GM23338 (cell line): ENCODE data around the gene TNNI3K. TPM values are rescaled to one million over a fixed set of nuclear protein-coding genes. Genes with fewer than 3 reads are reported as not detected.

ENCODE experiments used
- ATAC-seq: fragments of 200-7000 bp; cut with Tn5 transposase; 3 replicates; pipeline ENCODE4 v1.9.1; 2020
- DNase-seq: peaks from one replicate; pipeline ENCODE4 v3.0.0-alpha.2; 2015; ENCODE audit warnings: low spot score
- H2AFZ ChIP-seq: fragments of 200-600 bp; sonication (generic); 2 replicates; pipeline ENCODE4 v1.8.0; 2016; ENCODE audit warnings: antibody characterized with exemption, mild to moderate bottlenecking, moderate library complexity
- H3F3A ChIP-seq: fragments of 200-600 bp; sonication (generic); replicated peaks from 2 replicates; pipeline ENCODE4 v1.8.0; 2017; ENCODE audit warnings: antibody characterized with exemption, mixed run types, low read depth
- H3K27ac ChIP-seq: fragments of 200-600 bp; sonication (generic); 2 replicates; pipeline ENCODE4 v1.6.1; 2016; ENCODE audit warnings: low read depth
- H3K27me3 ChIP-seq: fragments of 200-600 bp; sonication (generic); 2 replicates; pipeline ENCODE4 v1.8.0; 2016; ENCODE audit warnings: mild to moderate bottlenecking, mixed run types, moderate library complexity; ENCODE audit not compliant: insufficient read depth
- H3K36me3 ChIP-seq: fragments of 200-600 bp; sonication (generic); 2 replicates; pipeline ENCODE4 v1.8.0; 2016; ENCODE audit warnings: mild to moderate bottlenecking; ENCODE audit not compliant: insufficient read depth
- H3K4me1 ChIP-seq: fragments of 200-600 bp; sonication (generic); 2 replicates; pipeline ENCODE4 v1.8.0; 2016; ENCODE audit warnings: mild to moderate bottlenecking, moderate library complexity; ENCODE audit not compliant: insufficient read depth
- H3K4me2 ChIP-seq: fragments of 200-600 bp; sonication (generic); 2 replicates; pipeline ENCODE4 v1.7.1; 2017; ENCODE audit warnings: mixed run types
- H3K4me3 ChIP-seq: fragments of 200-600 bp; sonication (generic); 2 replicates; pipeline ENCODE4 v1.6.1; 2016; ENCODE audit warnings: mixed run types
- H3K79me2 ChIP-seq: fragments of 200-600 bp; sonication (generic); replicated peaks from 2 replicates; pipeline ENCODE4 v1.8.0; 2017; ENCODE audit warnings: mild to moderate bottlenecking; ENCODE audit not compliant: insufficient read depth
- H3K9me2 ChIP-seq: fragments of 200-600 bp; sonication (generic); 2 replicates; pipeline ENCODE4 v1.8.0; 2017; ENCODE audit not compliant: insufficient read depth
- H4K20me1 ChIP-seq: fragments of 200-600 bp; sonication (generic); replicated peaks from 2 replicates; pipeline ENCODE4 v1.8.0; 2017; ENCODE audit warnings: mild to moderate bottlenecking; ENCODE audit not compliant: insufficient read depth
- H3K27ac Mint-ChIP-seq: 2 replicates; pipeline ENCODE4 v1.8.0; 2020; ENCODE audit warnings: inconsistent platforms, mild to moderate bottlenecking, moderate library complexity, mixed read lengths
- H3K27me3 Mint-ChIP-seq: 3 replicates; pipeline ENCODE4 v1.8.0; 2022; ENCODE audit warnings: low read depth, mild to moderate bottlenecking, moderate library complexity, mixed read lengths, inconsistent platforms; ENCODE audit not compliant: insufficient read depth, poor library complexity
- H3K36me3 Mint-ChIP-seq: 3 replicates; pipeline ENCODE4 v1.8.0; 2021; ENCODE audit warnings: low read depth, mild to moderate bottlenecking, inconsistent platforms, moderate library complexity, mixed read lengths
- H3K4me1 Mint-ChIP-seq: 3 replicates; pipeline ENCODE4 v1.8.0; 2020; ENCODE audit warnings: mild to moderate bottlenecking, inconsistent platforms, mixed read lengths
- H3K4me3 Mint-ChIP-seq: 3 replicates; pipeline ENCODE4 v1.8.0; 2021; ENCODE audit warnings: moderate library complexity, mild to moderate bottlenecking, inconsistent platforms, mixed read lengths
- H3K9me3 Mint-ChIP-seq: 3 replicates; pipeline ENCODE4 v1.8.0; 2020; ENCODE audit warnings: moderate library complexity, mild to moderate bottlenecking, inconsistent platforms, mixed read lengths
- CREB1 ChIP-seq: fragments of 250-450 bp; sonication (Bioruptor Pico); IDR thresholded peaks from 2 replicates; pipeline ENCODE4 v1.5.0; 2020; ENCODE audit warnings: low read depth, mild to moderate bottlenecking, moderate library complexity
- CTCF ChIP-seq, 2 experiments: fragments of 200-600 bp in 1 of 2; sonication (generic) in 1 of 2; conservative IDR thresholded peaks; 2 replicates each; pipeline versions ENCODE4 v1.5.1 to v1.6.1; 2016 to 2017; ENCODE audit warnings: antibody characterized with exemption in 2 of 2, low read depth in 2 of 2, mild to moderate bottlenecking in 2 of 2, moderate library complexity in 1 of 2
- EZH2 ChIP-seq: fragments of 200-600 bp; sonication (generic); IDR thresholded peaks from one replicate; pipeline ENCODE4 v1.8.0; 2017; ENCODE audit warnings: antibody characterized with exemption, mild to moderate bottlenecking, low read depth; ENCODE audit not compliant: unreplicated experiment
- EZH2phosphoT487 ChIP-seq: fragments of 200-600 bp; sonication (generic); IDR thresholded peaks from one replicate; pipeline ENCODE4 v1.8.1; 2018; ENCODE audit warnings: antibody characterized with exemption; ENCODE audit not compliant: unreplicated experiment
- JUNB ChIP-seq: IDR thresholded peaks from one replicate; pipeline ENCODE4 v1.6.1; 2016; ENCODE audit warnings: antibody characterized with exemption; ENCODE audit not compliant: unreplicated experiment
- NANOG ChIP-seq: IDR thresholded peaks from 2 replicates; pipeline ENCODE4 v1.6.1; 2016; ENCODE audit warnings: antibody characterized with exemption, borderline replicate concordance
- POLR2AphosphoS5 ChIP-seq: IDR thresholded peaks from 2 replicates; pipeline ENCODE4 v1.6.1; 2016; ENCODE audit warnings: antibody characterized with exemption, low read depth
- STAT1 ChIP-seq: IDR thresholded peaks from one replicate; pipeline ENCODE4 v1.6.1; 2016; ENCODE audit warnings: antibody characterized with exemption; ENCODE audit not compliant: unreplicated experiment
- ZNF331 ChIP-seq: fragments of 250-450 bp; sonication (Bioruptor Pico); IDR thresholded peaks from 2 replicates; pipeline ENCODE4 v1.5.0; 2020; ENCODE audit warnings: low read depth, mild to moderate bottlenecking, moderate library complexity
- ZNF462 ChIP-seq: fragments of 250-450 bp; sonication (Bioruptor Pico); IDR thresholded peaks from 2 replicates; pipeline ENCODE4 v1.5.0; 2020; ENCODE audit warnings: mild to moderate bottlenecking, moderate library complexity
- polyA plus RNA-seq: library from polyadenylated mRNA; unstranded; fragments of >200 nt; fragmentation: Nextera tagmentation; extraction: Ambion mirVana; gene quantifications from 2 replicates; pipeline ENCODE4 v1.2.1, GENCODE V29; 2016
- total RNA-seq: library from RNA; depleted of rRNA; stranded (reverse); fragments of >200 nt; shearing (Covaris generic); gene quantifications from 2 replicates; pipeline ENCODE4 v1.2.3, GENCODE V29; 2014

Gene TNNI3K
- total and polyA plus RNA-seq, 2 experiments from 2014 or later = not detected

- no peak for TF ChIP-seq CTCF (conservative IDR thresholded peaks at IDR 0.05; ENCODE audit: low read depth in 2 of 2)
- TF ChIP-seq EZH2phosphoT487 = no peak
- TF ChIP-seq JUNB = no peak
- TF ChIP-seq NANOG = no peak
- no peak for TF ChIP-seq CREB1 (CRISPR knock-in tag)
Observed at GRCh38 chr1:74375376-74375775, 140.2 kb downstream of the TNNI3K start (continued).

- Histone ChIP-seq H3F3A (no peaks in the 10 kb centered on the region), H3K27me3 (no peaks in the 10 kb centered on the region), H3K27ac (no peak overlapping the region), H3K4me3 (no peak overlapping the region), H3K9me2 (no peaks in the 10 kb centered on the region), H3K79me2 (no peaks in the 10 kb centered on the region), H2AFZ (peak overlapping the region; percentile 40; the same call in 1 of the 2 replicates), H3K36me3 (no peaks in the 10 kb centered on the region), H3K4me1 (peaks cover 30% of the 10 kb centered on the region), H3K4me2 (no peak overlapping the region), H4K20me1 (no peaks in the 10 kb centered on the region)
- Mint-ChIP-seq H3K36me3 (no peaks in the 10 kb centered on the region), H3K4me3 (no peak overlapping the region), H3K27ac (no peak overlapping the region), H3K4me1 (peaks cover 37% of the 10 kb centered on the region), H3K9me3 (no peaks in the 10 kb centered on the region), H3K27me3 (no peaks in the 10 kb centered on the region)
- DNase-seq (no peak), ATAC-seq (no peak)
- no peak for TF ChIP-seq EZH2
- TF ChIP-seq NANOG = no peak
- TF ChIP-seq EZH2phosphoT487 = no peak
- TF ChIP-seq JUNB = no peak
- TF ChIP-seq ZNF331 (CRISPR knock-in tag) = no peak
- TF ChIP-seq STAT1 = no peak
- no peak for TF ChIP-seq POLR2AphosphoS5
- TF ChIP-seq ZNF462 (CRISPR knock-in tag) = no peak
Observed at GRCh38 chr1:74380252-74380651, 145.1 kb downstream of the TNNI3K start.
